ENCODE results near the gene NOXA1.

The NOXA1 gene

DNA sequence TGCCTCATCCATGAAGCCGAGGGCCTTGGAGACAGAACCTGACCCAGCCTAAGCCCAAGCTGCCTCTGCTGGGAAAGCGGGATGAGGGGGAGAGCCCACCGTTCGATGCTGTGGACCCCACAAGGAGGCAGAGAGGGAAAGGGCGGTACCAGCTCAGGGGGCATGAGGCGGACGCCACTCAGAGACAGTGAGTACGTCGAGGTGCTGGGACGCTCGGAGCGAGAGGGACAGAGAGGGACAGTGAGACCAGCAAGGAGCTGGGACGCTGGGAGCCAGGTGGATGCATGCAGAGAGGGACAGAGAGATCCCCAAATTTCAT, 33.8 kb upstream of the NOXA1 start:
- no peak overlapping the region for H3K4me3 ChIP-seq (ENCODE audit: low read length)
- no peak for DNase-seq (ENCODE audit: low read depth)
- no peak for TF ChIP-seq CTCF (conservative IDR thresholded peaks at IDR 0.05; ENCODE audit: low read depth, low read length)

- H3K4me3 ChIP-seq (ENCODE audit: low read length), result no peak overlapping the region
- DNase-seq (ENCODE audit: low read depth), result no peak
- no peak for TF ChIP-seq CTCF (conservative IDR thresholded peaks at IDR 0.05; ENCODE audit: low read depth, low read length)
Measured at GRCh38 chr9:137390553-137391410, 32.4 kb upstream of the NOXA1 start.

DNA sequence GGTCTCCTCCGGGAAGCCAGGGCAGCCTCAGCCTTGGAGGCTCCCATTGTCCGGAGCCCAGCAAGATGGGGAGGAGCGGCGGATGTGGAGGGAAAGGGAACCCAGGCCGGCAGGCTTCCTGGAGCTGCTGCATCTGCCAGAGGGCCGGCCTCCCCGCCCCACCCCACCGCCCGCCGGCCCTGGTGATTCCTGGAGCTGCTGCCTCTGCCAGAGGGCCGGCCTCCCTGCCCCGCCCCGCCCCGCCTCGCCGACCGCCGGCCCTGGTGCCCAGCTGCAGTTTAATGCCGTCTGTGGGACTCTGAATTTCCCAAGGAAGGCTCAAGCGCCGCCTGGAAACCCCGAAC, 31.8 kb upstream of the NOXA1 start:
- no peak for TF ChIP-seq CTCF (conservative IDR thresholded peaks at IDR 0.05; ENCODE audit: low read depth, low read length)
- no peak for DNase-seq (ENCODE audit: low read depth)
- no peak overlapping the region for H3K4me3 ChIP-seq (ENCODE audit: low read length)

GRCh38 chr9:137392232-137393007, 30.8 kb upstream of the NOXA1 start:
- TF ChIP-seq CTCF (conservative IDR thresholded peaks at IDR 0.05; ENCODE audit: low read depth, low read length), result no peak
- no peak overlapping the region for H3K4me3 ChIP-seq (ENCODE audit: low read length)
- DNase-seq (ENCODE audit: low read depth), result no peak

- no peak for TF ChIP-seq CTCF (conservative IDR thresholded peaks at IDR 0.05; ENCODE audit: low read depth, low read length)
- DNase-seq (ENCODE audit: low read depth), result no peak
- no peak overlapping the region for H3K4me3 ChIP-seq (ENCODE audit: low read length)
Measured at GRCh38 chr9:137393176-137394150, 29.7 kb upstream of the NOXA1 start.

GRCh38 chr9:137394866-137395665, 28.1 kb upstream of the NOXA1 start:
- TF ChIP-seq CTCF (conservative IDR thresholded peaks at IDR 0.05; ENCODE audit: low read depth, low read length), result no peak
- H3K4me3 ChIP-seq (ENCODE audit: low read length), result no peak overlapping the region
- no peak for DNase-seq (ENCODE audit: low read depth)
